Hypothalamus (tissue), 51 donors: ENCODE data around the gene KRTAP12-2.
"Not testable (repeated sequence)": the region's sequence is repeated elsewhere in the genome, so short reads cannot be mapped to it uniquely, and the experiment has no call there.

Experiments
- DNase-seq, 51 donors: peaks; one replicate each; lab custom pipeline; 2025; lab: John Stamatoyannopoulos, UW

Gene KRTAP12-2

DNA sequence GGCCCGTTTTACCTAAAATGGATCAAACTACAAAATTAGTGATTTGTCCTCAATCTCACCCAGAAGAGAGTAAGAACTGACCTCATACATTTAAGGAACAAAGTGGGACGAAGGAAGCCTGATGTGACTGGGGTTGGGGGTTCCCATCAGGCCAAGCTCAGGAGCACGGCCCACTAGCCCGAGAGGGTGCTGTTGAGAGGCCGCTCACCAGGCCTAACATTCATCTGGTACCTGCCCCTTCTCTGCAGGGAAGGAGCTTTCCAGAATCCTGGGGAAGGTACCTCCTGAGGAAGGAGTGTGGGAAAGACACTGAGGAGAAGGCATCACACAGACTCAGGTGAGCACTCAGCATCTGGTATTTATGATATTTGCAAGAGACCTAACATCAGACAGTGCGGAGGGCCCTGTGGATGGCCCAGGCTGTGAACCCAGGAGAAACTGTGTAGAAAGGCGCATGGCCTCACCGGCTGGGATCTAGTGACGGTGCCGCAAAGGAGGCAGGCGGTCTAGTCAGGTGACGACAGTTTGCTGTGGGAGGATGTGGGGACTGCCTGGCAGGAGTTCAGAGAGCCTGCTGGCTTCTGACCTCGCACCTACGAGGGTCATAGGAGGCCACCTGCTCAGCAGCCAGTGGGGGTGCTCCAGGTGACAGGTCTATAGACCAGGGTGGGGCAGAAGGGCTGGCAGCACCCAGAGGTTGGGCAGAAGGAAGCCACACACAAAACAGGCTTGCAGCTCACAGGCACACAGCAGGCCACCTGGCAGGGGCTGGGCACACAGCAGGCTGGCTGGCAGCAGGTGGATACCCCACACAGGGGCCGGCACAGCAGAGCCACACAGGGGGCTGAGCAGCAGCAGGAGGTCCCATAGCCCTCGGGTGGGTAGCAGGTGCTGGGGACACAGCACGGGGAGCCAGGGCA, 12.8 kb downstream of the KRTAP12-2 start:
- DNase-seq = no peak

DNA sequence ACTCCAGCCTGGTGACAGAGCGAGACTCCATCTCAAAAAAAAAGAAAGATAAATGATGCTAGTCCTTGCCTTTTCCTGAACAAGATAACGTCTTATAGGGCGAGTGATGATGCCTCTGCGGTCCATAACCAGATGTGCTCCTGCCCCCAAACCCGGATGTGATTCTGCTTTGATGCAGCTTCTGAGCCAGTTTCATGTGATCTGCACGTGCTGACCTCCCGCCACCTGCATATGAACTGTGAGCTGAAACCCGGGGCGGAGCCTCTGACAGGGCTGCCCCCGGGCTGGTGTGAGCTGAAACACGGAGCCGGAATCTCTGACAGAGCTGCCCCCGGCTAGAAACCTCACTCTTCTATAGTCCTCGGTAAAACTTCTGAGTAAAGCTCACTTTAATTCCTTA, 13.6 kb downstream of the KRTAP12-2 start:
- no peak for DNase-seq

DNA sequence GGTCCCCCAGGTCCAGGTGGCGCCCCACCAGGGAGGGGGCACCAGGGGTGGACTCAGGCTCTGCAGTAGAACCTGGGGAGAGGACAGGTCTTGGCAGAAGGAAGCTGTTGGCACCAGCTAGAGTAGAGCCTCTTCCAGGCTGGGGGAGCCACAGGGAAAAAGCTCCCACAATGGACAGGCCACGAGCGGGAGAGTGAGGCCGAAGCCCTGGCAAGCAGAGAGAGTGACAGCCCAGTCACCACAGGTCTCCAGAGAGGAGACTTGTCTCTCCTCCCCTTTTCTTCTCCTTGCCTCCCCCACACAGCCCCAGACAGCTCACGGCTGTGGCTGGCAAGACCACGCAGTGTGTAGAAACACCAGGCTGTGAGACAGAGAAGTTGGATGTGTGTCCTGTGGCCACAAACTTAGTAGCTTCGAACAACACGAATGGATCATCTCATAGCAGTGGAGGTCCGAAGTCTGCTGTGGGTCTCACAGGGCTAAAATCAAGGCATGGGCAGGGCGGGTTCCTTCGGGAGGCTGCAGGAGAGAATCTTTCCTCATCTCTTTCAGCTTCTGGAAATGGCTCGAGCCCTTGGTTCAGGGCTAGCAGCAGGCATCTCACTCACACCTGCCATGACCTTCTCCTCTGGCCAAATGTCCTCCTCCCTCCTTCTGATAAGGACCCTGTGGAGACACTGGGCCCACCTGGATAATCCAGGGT, 15.6 kb downstream of the KRTAP12-2 start:
- DNase-seq = no peak

DNA sequence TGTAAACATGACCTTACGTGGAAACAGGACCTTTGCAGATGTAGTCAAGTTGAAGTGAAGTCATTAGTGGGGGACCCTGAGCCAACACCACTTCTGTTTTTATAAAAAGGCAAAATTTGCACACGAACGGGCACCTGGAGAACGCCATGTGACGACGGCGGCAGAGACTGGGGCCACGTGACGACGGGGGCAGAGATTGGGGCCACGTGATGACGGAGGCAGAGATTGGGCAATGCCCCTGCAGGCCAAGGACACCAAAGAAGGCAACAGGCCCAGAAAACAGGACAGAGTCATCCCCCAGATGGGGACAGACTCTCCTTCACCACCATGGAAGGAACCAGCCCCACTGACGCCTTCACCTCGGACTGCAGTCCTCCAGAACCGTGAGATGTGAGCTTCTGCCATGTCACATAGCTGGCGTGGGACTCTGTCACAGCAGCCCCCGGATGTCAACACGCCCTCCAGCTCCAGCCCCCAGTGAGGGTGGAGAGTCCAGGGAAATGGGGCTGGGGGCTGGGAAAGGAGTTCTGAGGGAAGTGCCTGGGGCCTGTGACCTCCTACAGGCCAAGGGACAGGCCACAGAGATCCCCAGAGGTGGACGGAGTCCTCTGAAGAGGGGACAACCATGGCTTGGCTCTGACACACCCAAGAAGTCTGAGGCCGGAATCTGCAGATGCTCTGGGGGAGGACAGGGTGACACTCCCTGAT, 16.3 kb downstream of the KRTAP12-2 start:
- no peak for DNase-seq

DNA sequence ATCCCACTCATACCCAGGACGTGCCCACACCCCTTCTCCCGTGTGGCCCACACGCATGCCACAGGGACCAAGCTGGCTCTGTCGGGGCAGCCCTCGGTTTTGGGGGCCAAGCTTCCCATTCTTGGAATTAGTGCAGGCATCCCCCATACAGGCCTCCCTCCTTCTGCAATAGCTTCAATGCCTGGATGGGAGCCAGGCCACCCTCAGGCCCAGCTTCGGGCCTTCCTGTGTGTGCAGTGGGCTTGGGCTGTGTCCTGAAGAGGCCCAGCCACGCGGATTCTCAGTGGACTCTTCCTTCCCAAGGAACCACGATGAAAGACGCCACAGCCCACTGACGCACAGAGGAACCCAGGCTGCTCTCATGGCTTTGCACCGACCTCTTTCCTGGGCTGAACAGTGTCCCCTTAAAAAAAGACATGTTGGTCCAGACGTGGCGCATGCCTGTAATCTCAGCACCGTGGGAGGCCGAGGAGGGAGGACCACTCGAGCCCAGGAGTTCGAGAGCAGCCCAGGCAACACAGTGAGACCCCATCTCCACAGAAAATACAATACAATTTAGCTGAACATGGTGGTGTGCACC, 17.1 kb downstream of the KRTAP12-2 start:
- no peak for DNase-seq

DNA sequence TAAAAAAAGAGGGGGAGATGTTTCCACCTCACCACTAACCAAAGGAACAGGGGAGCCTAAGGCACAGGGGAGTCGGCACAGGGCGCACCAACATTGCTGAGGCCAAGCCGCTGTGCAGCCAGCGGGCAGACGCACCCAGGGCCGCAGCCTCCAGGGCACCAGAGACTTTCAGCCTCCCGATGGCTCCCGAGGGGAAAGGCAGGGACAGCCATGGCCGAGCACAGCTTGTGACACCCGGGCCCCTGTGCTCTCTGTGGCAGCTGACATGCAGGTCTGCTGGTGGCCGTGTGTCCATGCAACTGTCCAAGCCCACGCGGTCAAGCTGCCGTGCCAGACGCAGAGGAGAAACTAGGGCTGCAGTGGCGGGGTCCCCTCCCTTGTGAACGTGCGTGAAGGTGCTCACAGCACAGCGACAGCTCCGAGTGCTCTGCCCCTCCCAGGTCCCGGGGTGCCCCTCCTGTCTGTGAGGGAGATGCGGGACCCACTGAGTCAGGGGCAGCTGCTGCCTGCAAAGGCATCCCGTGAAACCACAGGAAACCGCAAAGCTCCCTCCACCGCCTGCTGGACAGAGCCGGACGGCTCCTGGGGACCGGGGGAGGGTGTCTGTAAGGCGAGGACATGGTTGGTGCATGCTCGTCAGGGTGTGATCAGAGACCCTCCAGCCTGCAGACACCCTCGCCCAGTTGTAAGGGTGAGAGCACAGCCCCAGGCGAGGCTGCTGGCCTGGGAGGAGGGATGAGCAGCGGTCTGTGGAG, 18.0 kb downstream of the KRTAP12-2 start:
- DNase-seq = no peak

DNA sequence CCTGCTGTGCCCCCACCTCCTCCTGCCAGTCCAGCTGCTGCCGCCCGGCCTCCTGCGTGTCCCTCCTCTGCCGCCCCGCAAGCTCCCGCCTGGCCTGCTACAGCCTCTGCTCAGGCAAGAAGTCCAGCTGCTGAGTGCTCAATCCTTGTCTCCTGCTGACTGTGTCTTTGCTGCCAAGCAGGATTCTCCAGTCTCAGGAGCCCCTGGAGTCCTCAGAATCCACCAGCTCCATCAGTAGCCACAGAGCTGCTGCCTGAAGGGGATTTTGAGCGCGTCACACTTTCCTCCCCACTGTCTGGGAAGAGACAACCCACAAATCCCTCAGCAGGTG, 19.5 kb downstream of the KRTAP12-2 start:
- DNase-seq = no peak

DNA sequence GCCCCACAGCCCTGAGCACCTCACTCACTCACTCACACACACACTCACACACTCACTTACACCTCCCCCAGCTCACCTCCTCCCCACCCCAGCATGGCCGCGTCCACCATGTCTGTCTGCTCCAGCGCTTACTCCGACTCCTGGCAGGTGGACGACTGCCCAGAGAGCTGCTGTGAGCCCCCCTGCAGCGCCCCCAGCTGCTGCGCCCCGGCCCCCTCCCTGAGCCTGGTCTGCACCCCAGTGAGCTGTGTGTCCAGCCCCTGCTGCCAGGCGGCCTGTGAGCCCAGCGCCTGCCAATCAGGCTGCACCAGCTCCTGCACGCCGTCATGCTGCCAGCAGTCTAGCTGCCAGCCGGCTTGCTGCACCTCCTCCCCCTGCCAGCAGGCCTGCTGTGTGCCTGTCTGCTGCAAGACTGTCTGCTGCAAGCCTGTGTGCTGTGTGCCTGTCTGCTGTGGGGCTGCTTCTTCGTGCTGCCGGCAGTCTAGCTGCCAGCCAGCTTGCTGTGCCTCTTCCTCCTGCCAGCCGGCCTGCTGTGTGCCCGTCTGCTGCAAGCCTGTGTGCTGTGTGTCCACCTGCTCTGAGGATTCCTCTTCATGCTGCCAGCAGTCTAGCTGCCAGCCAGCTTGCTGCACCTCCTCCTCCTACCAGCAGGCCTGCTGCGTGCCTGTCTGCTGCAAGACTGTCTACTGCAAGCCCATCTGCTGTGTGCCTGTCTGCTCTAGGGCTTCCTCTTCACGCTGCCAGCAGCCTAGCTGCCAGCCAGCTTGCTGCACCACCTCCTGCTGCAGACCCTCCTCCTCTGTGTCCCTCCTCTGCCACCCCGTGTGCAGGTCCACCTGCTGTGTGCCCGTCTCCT, 20.1 kb downstream of the KRTAP12-2 start, which contains the start of gene KRTAP10-11:
KRTAP10-11 (plus strand) TSS at position 49 of the 856 bp plus-strand sequence; CDS start at position 94, 45 bp downstream.
- DNase-seq = not testable (repeated sequence)

DNA sequence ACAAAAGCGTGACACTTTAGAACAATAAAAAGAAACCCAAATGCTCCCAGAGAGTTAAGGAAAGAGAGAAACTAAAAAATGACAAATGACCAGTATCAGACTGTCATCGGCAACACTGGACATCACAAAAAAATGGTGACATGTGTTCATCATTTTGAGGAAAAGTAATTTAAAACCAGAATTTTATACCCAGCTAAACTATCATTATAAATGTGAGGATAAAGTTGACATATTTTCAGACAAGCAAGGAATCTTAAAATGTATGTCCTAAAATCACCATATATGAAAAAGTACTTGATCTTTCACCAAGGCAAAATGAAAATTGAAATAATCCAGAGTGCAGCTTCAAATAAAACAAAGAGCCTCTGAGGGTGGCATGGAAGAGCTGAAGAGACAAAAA, 21.8 kb downstream of the KRTAP12-2 start:
- DNase-seq = no peak

DNA sequence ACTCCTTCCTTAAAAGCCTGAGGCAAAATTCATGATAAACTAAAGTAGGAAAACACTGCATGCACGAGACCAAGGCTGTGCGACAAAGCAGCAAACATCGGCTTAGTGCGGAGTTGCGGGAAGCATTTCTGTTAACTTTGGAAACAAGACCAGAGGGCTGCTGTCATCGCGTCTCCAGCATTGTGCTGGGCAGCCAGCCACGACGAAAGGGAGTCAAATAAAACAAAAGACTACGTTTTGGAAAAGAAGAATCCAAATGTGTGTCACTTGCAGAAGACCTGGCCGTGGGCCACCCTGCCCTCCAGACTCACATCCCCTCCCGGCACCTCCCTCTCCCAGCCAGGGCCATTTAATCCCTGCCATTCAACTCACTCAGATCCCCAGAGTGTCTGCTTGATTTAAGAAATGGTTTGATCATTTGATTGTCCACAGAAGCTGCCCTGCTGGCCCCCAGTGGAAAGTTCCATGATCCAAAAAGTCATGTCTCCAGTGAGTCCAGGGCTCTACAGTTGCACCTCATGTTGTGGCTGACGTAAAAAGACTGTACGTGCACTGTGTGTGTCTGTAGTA, 22.9 kb downstream of the KRTAP12-2 start:
- DNase-seq = no peak

DNA sequence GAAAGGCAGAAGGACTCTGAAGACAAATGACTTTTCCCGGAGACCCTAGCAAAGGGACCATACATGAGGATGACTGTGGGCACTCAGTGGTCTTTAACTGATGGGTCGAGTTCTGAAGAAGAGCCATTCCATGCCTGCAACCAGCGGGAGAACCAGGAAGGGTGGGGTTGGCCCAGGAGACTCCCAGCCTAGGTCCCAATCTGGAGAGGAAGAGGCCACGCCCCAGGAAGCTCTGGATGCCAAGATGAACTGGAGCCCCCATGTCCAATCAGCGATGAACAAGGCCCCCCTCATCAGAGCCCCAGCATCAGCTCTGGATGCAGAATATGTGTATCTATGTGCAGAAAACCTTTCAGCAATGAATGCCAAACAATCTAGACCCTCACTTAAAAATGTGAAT, 26.0 kb downstream of the KRTAP12-2 start:
- no peak for DNase-seq

DNA sequence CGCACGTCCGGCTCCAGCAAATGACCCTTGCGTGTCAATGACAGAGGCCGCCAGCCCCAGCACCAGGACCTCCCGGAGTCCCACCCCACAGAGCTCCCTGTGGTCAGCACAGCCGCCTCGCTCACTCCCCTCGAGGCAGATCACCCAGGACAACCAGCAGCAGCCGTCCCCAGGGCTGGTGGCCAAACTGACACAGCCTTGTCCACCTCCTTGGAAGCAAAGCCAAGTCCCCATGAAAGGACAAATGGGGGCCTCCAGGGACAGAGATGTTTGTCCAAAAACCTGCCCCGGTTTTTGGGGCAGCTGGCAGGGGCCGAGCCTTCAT, 27.4 kb downstream of the KRTAP12-2 start:
- no peak for DNase-seq

DNA sequence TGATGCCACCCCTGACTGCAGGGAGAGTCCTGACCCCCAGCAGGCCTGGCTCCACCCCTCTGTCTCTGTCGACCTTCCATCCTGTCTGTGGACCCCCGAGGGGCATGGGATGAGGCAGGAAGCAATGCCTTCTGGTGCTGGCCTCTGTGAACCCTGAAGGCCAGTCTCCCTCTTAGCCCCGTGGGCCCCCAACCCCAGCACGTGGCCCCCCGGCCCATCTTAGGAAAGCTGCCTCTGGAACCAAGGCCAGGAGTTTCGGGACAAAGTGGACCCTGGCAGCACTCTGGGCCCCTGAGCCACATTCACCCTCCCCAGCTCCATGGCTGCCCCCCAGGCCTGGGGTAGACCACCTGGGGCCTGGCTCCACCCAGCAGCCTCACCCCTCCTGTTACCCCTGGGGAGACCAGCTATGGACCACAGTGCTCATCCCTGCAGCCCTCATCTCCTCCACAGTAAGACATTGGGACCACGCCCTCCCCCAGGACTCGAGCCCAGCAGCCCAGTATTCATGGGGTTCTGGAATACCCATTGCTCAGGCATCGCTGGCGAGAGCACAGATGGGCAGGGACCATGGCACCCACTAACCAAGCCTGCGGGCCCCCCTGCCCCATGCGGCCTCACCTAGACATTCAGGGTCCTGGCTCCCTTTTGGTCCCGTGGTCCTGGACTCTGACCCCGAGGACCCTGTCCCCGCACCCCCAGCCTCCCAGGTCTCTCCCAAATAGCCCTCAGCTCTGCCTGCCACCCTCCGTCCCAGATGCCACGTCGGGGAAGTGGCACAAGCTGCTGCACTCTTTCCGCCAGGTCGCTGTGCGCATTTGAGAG, 28.0 kb downstream of the KRTAP12-2 start:
- not testable (repeated sequence) for DNase-seq

DNA sequence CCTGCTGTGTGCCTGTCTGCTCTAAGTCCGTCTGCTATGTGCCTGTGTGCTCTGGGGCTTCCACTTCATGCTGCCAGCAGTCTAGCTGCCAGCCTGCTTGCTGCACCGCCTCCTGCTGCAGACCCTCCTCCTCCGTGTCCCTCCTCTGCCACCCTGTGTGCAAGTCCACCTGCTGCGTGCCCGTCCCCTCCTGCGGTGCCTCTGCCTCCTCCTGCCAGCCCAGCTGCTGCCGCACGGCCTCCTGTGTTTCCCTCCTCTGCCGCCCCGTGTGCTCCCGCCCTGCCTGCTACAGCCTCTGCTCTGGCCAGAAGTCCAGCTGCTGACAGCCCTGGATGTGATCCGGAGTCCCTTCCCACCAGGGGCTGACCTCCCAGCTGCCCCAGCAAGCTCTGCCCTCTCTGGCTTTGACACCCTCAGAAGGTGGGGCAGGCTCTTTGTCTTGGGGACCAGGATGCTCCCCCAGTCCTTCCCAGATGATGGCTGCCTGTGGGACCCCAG, 28.8 kb downstream of the KRTAP12-2 start:
- not testable (repeated sequence) for DNase-seq

DNA sequence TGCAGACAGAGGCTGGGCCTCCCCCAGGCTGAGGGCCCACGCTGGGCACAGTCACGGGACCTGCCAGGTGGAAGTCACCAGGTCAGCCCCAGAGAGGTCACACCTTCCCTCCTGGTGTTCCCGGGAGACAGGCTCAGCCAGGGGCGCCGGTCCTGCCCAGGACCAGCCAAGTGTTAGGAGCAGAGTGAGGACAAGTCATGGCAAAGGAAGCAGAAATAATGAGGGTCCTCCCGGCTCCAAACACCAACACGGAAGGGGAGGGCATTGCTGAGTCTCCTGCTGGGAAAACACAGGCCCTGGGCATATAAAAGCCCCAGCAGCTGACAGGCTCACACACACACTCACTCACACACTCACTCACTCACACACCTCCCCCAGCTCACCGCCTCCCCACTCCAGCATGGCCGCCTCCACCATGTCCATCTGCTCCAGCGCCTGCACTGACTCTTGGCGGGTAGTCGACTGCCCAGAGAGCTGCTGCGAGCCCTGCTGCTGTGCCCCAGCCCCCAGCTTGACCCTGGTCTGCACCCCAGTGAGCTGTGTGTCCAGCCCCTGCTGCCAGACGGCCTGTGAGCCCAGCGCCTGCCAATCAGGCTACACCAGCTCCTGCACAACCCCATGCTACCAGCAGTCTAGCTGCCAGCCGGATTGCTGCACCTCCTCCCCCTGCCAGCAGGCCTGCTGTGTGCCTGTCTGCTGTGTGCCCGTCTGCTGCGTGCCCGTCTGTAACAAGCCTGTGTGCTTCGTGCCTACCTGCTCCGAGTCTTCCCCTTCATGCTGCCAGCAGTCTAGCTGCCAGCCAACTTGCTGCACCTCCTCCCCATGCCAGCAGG, 29.5 kb downstream of the KRTAP12-2 start, which contains the start of gene KRTAP10-10:
KRTAP10-10 (plus strand) TSS at position 339 of the 833 bp plus-strand sequence; CDS start at position 401, 62 bp downstream.
- DNase-seq = peak in 1 of 51 donors; percentile 34

DNA sequence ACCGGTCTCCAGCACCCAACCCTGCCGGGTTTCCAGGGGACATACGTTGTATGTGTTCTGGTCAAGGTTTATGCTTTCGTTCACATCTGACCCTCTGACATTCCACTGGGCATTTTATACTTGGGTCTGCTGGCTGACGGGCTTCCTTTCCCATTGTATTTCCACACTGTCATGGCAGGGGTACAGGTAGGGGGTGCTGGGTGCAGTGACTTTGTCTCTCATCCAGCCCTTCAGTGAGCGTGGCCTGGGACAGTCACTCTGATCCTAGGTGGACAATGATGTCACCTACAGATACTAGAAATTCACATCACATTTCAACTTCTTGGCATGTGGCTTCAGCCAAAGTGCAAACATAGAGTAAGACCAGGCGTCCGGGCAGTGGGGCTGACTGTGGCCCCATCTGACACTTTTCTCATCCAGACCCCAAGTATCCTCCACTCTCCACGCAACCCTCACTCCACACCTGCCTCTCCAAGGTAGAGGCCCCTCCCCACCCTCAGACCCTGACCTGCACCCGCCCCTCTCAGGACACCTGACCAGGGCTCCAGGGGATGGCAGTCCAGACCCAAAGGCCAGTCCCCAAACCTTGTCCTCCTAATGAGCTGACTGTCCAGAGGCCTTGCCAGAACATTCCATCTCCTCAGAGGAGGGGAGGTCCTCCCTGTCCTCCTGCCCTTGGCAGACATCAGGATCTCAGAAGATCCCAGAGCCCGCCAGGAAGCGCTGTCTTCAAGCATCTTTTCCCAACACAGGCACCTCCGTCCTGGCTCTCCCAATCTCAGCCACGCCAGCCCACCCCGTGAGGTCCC, 30.3 kb downstream of the KRTAP12-2 start:
- no peak for DNase-seq
